Osteoblast (primary cell): ENCODE measurements around the gene MBD6. TPM values are rescaled to one million over a fixed set of nuclear protein-coding genes. Genes with fewer than 3 reads are reported as not detected.
"Not testable (repeated sequence)": the region's sequence is repeated elsewhere in the genome, so short reads cannot be mapped to it uniquely, and the experiment has no call there.

Experiments used
- DNase-seq: peaks from one replicate; pipeline ENCODE4 v3.0.0; 2011; ENCODE audit warnings: low spot score, mixed read lengths; ENCODE audit not compliant: insufficient read length; ENCODE audit errors: missing footprints
- H2AFZ ChIP-seq: 2 replicates; pipeline ENCODE4 v1.6.0; 2011; ENCODE audit warnings: mild to moderate bottlenecking, low read length
- H3K27ac ChIP-seq: 2 replicates; pipeline ENCODE4 v1.5.1; 2011; ENCODE audit warnings: mild to moderate bottlenecking, low read depth, low read length, moderate library complexity
- H3K27me3 ChIP-seq: 2 replicates; pipeline ENCODE4 v1.6.0; 2012; ENCODE audit warnings: mild to moderate bottlenecking, control low read depth, inconsistent platforms, low read length, moderate library complexity; ENCODE audit not compliant: insufficient read depth
- H3K36me3 ChIP-seq: 2 replicates; pipeline ENCODE4 v1.5.1; 2011; ENCODE audit warnings: mild to moderate bottlenecking, low read length, control low read depth, moderate library complexity; ENCODE audit not compliant: insufficient read depth
- H3K4me1 ChIP-seq: 2 replicates; pipeline ENCODE4 v1.5.1; 2011; ENCODE audit warnings: mild to moderate bottlenecking, low read length, control low read depth, moderate library complexity; ENCODE audit not compliant: insufficient read depth
- H3K4me2 ChIP-seq: 2 replicates; pipeline ENCODE4 v1.6.0; 2011; ENCODE audit warnings: mild to moderate bottlenecking, low read length; ENCODE audit not compliant: insufficient read depth
- H3K4me3 ChIP-seq: fragments of 200-600 bp; sonication (generic); 3 replicates; pipeline ENCODE4 v1.5.1; 2012; ENCODE audit warnings: mild to moderate bottlenecking, low read length, inconsistent platforms; ENCODE audit not compliant: insufficient read depth
- H3K79me2 ChIP-seq: 2 replicates; pipeline ENCODE4 v1.6.0; 2012; ENCODE audit warnings: mild to moderate bottlenecking, low read length, control low read depth, inconsistent platforms; ENCODE audit not compliant: insufficient read depth
- H3K9me3 ChIP-seq: 2 replicates; pipeline ENCODE4 v1.5.1; 2011; ENCODE audit warnings: low read depth, low read length, control low read depth
- H4K20me1 ChIP-seq: 2 replicates; pipeline ENCODE4 v1.6.0; 2012; ENCODE audit warnings: mild to moderate bottlenecking, low read length, control low read depth; ENCODE audit not compliant: insufficient read depth
- total RNA-seq: library from RNA; depleted of rRNA; stranded (reverse); fragments of >200 nt; gene quantifications from 2 replicates; pipeline ENCODE4 v1.2.3, GENCODE V29; 2012
- TF ChIP-seq, protein P1 (sequence below): IDR thresholded peaks from 2 replicates; pipeline ENCODE4 v1.5.1; 2011; ENCODE audit warnings: mild to moderate bottlenecking, low read depth, low read length, moderate library complexity; ENCODE audit errors: extremely low read depth

Gene MBD6
- total RNA-seq, 1 donor, result 5.8 TPM

DNA sequence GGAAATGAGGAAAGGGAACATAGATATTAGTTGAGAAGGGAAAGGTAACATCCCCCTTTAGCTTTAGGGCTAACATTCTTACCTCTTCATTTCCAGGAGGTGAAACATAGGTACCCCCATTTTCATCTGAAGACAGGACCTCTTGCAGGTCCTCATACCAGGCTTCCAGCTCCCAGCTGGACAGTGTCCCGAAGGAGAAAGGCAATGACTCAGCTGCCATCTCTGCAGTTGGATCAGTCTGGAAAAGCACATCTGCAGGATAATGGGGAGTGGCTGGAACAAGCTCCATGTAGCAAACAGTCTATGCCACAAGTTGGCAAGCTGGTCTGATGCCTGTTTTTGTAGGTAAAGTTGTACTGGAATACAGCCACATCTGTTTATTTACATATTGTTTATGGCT is 5.4 kb upstream of the MBD6 start:
- Histone ChIP-seq H3K27me3 (no peaks in the 10 kb centered on the region), H3K4me3 (no peak overlapping the region), H2AFZ (no peak overlapping the region), H3K79me2 (peaks cover 38% of the 10 kb centered on the region), H3K4me2 (peak overlapping the region; percentile 21), H3K27ac (peak overlapping the region; percentile 99), H3K4me1 (peaks cover 42% of the 10 kb centered on the region), H3K9me3 (no peaks in the 10 kb centered on the region), H4K20me1 (peaks cover 39% of the 10 kb centered on the region), H3K36me3 (peaks cover 63% of the 10 kb centered on the region)
- no peak for DNase-seq
- TF ChIP-seq, protein P1, sequence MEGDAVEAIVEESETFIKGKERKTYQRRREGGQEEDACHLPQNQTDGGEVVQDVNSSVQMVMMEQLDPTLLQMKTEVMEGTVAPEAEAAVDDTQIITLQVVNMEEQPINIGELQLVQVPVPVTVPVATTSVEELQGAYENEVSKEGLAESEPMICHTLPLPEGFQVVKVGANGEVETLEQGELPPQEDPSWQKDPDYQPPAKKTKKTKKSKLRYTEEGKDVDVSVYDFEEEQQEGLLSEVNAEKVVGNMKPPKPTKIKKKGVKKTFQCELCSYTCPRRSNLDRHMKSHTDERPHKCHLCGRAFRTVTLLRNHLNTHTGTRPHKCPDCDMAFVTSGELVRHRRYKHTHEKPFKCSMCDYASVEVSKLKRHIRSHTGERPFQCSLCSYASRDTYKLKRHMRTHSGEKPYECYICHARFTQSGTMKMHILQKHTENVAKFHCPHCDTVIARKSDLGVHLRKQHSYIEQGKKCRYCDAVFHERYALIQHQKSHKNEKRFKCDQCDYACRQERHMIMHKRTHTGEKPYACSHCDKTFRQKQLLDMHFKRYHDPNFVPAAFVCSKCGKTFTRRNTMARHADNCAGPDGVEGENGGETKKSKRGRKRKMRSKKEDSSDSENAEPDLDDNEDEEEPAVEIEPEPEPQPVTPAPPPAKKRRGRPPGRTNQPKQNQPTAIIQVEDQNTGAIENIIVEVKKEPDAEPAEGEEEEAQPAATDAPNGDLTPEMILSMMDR, result no peak

DNA sequence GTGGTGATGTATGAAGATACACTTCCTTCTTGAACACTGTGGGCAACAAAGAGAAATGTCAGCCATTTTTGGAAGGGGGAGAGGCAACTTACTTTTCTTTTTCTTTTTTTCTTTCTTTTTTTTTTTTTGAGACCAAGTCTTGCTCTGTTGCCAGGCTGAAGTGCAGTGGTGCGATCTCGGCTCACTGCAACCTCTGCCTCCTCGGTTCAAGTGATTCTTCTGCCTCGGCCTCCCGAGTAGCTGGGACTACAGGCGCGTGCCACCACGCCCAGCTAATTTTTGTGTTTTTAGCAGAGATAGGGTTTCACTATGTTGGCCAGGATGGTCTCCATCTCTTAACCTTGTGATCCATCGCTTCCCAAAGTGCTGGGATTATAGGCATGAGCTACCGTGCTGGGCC is 4.9 kb upstream of the MBD6 start:
- peak overlapping the region; percentile 82 for H3K4me2 ChIP-seq
- H3K27me3 ChIP-seq, H2AFZ ChIP-seq, H3K9me3 ChIP-seq, DNase-seq: not testable (repeated sequence)
- H3K4me1 ChIP-seq, result peaks cover 43% of the 10 kb centered on the region
- peak overlapping the region; percentile 83 for H3K4me3 ChIP-seq
- H3K79me2 ChIP-seq, result peaks cover 38% of the 10 kb centered on the region
- peaks cover 58% of the 10 kb centered on the region for H3K36me3 ChIP-seq
- H3K27ac ChIP-seq, result peak overlapping the region; percentile 99
- H4K20me1 ChIP-seq, result peaks cover 39% of the 10 kb centered on the region

DNA sequence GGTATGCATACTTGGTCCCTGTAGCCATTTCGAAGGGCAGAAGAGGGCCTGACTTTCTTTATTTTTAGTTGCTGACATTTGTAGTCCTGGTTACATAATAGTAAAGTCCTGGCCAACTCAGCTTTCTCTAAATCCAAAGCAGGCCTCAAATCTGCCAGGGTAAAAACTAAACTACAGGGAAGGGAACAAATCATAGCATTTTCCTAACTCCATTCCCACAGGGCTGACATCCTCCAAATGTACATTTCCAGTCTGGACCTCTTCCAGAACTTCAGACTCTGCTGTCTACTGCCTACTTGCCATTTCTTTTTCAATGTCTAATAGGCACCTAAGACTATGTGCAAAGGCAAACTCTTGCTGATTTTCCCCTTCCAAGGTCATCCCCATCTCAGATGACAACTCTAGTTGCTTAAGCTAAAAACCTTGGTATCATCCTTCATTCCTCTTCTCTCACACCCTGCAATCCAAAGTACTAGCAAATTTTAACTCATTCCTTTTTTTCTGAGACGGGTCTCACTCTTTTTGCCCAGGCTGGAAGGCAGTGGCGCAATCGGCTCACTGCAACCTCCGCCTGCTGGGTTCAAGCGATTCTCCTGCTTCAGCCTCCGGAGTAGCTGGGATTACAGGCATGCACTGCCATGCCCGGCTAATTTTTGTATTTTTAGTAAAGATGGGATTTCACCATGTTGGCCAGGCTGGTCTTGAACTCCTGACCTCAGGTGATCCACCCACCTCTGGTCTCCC is 4.3 kb upstream of the MBD6 start:
- DNase-seq, result peak; percentile 76
- no peaks in the 10 kb centered on the region for H3K9me3 ChIP-seq
- H3K4me3 ChIP-seq, result peak overlapping the region; percentile 83
- peaks cover 38% of the 10 kb centered on the region for H4K20me1 ChIP-seq
- H3K36me3 ChIP-seq, result peaks cover 52% of the 10 kb centered on the region
- TF ChIP-seq, protein P1, result no peak
- peaks cover 40% of the 10 kb centered on the region for H3K79me2 ChIP-seq
- H3K4me1 ChIP-seq, result peaks cover 43% of the 10 kb centered on the region
- peak overlapping the region; percentile 82 for H3K4me2 ChIP-seq
- H3K27ac ChIP-seq, result peak overlapping the region; percentile 99
- no peak overlapping the region for H2AFZ ChIP-seq
- no peaks in the 10 kb centered on the region for H3K27me3 ChIP-seq

DNA sequence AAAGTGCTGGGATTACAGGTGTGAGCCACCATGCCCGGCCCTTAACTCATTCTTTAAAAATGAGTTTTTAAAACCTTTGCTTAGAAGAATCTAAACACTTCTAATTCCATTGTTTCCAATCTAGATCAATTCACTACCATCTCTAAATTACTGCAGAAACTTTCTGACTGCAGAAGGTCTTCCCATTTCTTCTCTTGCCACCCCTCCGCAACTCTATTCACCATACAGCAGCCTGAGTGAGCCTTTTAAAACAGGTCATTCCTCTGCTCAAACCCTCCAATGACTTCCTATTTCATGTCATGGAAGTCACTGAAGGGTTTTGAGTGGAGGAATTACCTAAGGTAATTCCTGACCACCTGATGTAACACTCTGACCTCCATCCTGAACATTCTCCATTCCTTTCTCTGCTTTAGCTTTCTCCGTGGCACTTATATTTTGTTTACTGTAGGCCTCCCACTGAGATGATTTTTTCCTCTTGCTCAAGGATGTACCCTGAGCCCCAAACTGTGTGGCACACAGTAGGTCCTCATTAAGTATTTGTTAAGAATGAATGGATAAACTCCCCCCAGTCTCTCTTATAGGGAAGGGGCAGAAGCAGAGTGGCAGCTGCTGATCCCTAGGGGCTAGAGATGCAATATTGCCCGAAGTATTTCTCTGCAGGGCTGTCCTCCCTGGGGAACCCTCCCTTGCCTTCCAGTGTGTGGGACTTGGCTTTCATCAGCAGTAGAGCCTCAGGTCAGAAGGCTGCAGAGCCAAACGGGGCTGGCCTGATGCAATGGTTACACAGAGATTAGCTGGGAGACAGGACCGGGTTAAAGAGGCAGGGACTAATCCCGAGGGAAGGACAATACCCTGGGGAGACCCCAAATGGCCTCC is 3.5 kb upstream of the MBD6 start:
- H4K20me1 ChIP-seq, result peaks cover 46% of the 10 kb centered on the region

More for the DNA sequence above, 3.5 kb upstream of the MBD6 start:
- H3K4me3 ChIP-seq, result peak overlapping the region; percentile 83
- TF ChIP-seq, protein P1, result no peak
- H3K36me3 ChIP-seq, result peaks cover 48% of the 10 kb centered on the region
- H3K4me1 ChIP-seq, result peaks cover 51% of the 10 kb centered on the region
- DNase-seq, result peak; percentile 84
- no peaks in the 10 kb centered on the region for H3K9me3 ChIP-seq
- H3K79me2 ChIP-seq, result peaks cover 48% of the 10 kb centered on the region
- H2AFZ ChIP-seq, result no peak overlapping the region
- H3K27ac ChIP-seq, result peak overlapping the region; percentile 99
- H3K4me2 ChIP-seq, result peak overlapping the region; percentile 82
- H3K27me3 ChIP-seq, result no peaks in the 10 kb centered on the region
